ENCODE data around the gene PTH1R. TPM values are rescaled to one million over a fixed set of nuclear protein-coding genes. Genes with fewer than 3 reads are reported as not detected.

Gene PTH1R
- total and polyA plus RNA-seq, 10 of the 15 experiments (the other 5 are each of a cell fraction or from before 2014, with no cell fraction given) = not detected

DNA sequence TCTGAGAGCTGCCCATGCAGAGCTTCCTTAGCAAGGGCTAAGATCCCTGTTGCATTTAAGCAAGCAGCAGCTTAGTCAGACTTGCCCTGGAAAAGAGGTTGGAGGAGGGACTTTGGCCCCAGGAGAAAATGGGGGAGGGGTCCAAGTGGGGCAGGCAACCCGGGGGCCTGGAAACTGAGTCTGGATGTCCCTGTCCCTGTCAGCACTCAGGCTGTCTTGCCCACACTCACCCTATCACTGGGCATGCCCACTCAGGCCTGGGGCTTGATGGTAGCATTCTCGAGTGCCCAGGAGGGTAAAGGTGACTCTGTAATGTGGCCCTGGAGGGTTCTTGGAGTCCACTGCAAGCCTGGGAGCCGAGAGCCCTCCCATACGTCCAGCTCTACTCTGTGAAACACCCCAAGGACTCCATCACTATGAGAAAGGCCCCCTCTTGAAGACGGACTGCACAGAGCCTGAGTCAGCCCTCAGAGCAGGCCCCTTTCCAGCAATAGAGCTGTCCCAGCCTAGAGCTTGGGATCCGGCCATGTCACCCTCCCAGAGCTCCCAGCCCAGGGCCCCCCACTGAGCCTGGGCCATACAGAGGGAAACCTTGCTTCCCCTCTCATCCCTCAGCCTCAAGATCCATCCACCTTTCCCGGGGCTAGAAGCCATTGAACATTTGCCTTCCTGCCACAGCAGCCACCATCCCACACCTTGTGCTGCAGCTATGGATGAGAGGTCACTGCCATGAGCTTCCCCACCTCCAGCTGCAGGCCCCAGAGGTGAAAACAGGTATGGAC is 27.6 kb upstream of the PTH1R start (continued):
- no peak for TF ChIP-seq SMARCA5 (IDR thresholded peaks at IDR 0.05)

DNA sequence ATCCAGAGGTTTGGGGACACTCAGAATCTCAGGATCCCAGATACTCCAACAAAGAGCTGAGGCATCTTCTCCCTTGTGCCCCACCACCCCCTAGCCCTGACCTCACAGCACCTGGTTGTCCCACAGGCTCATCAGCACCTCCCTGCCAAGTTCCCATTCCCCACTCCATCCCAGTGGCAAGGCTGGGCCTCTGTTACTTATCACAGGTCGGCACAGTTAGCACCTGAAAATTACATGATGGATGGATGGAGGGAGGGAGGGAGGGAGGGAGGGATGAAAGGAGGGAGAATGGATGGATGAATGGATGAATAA is 27.1 kb upstream of the PTH1R start:
- Histone ChIP-seq H3K9ac (ENCODE audit: control insufficient read depth, insufficient read depth, low read length) (no peak overlapping the region), H3K4me3 (no peak overlapping the region), H2AFZ (ENCODE audit: control insufficient read depth, low read depth, low read length) (no peak overlapping the region), H3K36me3 (ENCODE audit: control insufficient read depth in 2 of 2, insufficient read depth in 2 of 2, low read length in 1 of 2) (no peaks in the 10 kb centered on the region), H3K79me2 (ENCODE audit: control insufficient read depth, insufficient read depth, low read length) (no peaks in the 10 kb centered on the region), H3K4me1 (ENCODE audit: control insufficient read depth, insufficient read depth, low read length) (peaks cover 7% of the 10 kb centered on the region), H3K27ac (ENCODE audit: control insufficient read depth, insufficient read depth) (no peak overlapping the region), H3K27me3 (replicated peaks in 1 of 2; ENCODE audit: control insufficient read depth in 2 of 2, insufficient read depth in 2 of 2, low read length in 1 of 2) (no peaks in the 10 kb centered on the region; a peak in 1 of 4 replicates), H3K9me3 (replicated peaks; ENCODE audit: control insufficient read depth, insufficient read depth, low read length) (no peaks in the 10 kb centered on the region), H3K4me2 (ENCODE audit: control insufficient read depth, insufficient read depth) (no peak overlapping the region), H4K20me1 (ENCODE audit: control insufficient read depth, insufficient read depth) (no peaks in the 10 kb centered on the region)
- FAIRE-seq (no peak), ATAC-seq (no peak), DNase-seq (ENCODE audit: low read depth, low spot score) (no peak)
- POLR2A ChIA-PET = no interaction called here
- BruUV-seq (replicated peaks) = no TSS peak
- CTCF ChIA-PET = interaction anchor here (0.7 to 1.5 kb wide), 5 partner anchors 8 to 144 kb away, joined by 3 to 6 read pairs (median 3); no protein-coding TSS in a partner anchor
- SMC1A ChIA-PET (ENCODE audit: uncharacterized antibody, unreplicated experiment) = interaction anchor here (1.1 kb wide), 1 partner anchor 221 kb away, joined by 3 read pairs; no protein-coding TSS in a partner anchor
- RAD21 ChIA-PET (ENCODE audit: unreplicated experiment) = no interaction called here
- no peak for TF ChIP-seq NFXL1 (IDR thresholded peaks at IDR 0.05; ENCODE audit: borderline replicate concordance)
- TF ChIP-seq, protein P1, sequence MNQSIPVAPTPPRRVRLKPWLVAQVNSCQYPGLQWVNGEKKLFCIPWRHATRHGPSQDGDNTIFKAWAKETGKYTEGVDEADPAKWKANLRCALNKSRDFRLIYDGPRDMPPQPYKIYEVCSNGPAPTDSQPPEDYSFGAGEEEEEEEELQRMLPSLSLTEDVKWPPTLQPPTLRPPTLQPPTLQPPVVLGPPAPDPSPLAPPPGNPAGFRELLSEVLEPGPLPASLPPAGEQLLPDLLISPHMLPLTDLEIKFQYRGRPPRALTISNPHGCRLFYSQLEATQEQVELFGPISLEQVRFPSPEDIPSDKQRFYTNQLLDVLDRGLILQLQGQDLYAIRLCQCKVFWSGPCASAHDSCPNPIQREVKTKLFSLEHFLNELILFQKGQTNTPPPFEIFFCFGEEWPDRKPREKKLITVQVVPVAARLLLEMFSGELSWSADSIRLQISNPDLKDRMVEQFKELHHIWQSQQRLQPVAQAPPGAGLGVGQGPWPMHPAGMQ (IDR thresholded peaks at IDR 0.05; ENCODE audit: borderline replicate concordance) = no peak
- no peak for TF ChIP-seq JUND (IDR thresholded peaks at IDR 0.05; ENCODE audit: low read depth, low read length)
- no peak for TF ChIP-seq IKZF2 (IDR thresholded peaks at IDR 0.05)
- TF ChIP-seq NFIC (IDR thresholded peaks at IDR 0.05; ENCODE audit: low read depth, low read length) = no peak
- TF ChIP-seq, protein P2, sequence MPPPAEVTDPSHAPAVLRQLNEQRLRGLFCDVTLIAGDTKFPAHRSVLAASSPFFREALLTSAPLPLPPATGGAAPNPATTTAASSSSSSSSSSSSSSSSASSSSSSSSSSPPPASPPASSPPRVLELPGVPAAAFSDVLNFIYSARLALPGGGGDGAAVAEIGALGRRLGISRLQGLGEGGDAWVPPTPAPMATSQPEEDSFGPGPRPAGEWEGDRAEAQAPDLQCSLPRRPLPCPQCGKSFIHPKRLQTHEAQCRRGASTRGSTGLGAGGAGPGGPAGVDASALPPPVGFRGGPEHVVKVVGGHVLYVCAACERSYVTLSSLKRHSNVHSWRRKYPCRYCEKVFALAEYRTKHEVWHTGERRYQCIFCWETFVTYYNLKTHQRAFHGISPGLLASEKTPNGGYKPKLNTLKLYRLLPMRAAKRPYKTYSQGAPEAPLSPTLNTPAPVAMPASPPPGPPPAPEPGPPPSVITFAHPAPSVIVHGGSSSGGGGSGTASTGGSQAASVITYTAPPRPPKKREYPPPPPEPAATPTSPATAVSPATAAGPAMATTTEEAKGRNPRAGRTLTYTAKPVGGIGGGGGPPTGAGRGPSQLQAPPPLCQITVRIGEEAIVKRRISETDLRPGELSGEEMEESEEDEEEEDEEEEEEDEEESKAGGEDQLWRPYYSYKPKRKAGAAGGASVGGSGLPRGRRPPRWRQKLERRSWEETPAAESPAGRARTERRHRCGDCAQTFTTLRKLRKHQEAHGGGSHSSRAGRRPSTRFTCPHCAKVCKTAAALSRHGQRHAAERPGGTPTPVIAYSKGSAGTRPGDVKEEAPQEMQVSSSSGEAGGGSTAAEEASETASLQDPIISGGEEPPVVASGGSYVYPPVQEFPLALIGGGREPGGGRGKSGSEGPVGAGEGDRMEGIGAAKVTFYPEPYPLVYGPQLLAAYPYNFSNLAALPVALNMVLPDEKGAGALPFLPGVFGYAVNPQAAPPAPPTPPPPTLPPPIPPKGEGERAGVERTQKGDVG (CRISPR knock-in tag; IDR thresholded peaks at IDR 0.05) = no peak
- TF ChIP-seq, protein P3, sequence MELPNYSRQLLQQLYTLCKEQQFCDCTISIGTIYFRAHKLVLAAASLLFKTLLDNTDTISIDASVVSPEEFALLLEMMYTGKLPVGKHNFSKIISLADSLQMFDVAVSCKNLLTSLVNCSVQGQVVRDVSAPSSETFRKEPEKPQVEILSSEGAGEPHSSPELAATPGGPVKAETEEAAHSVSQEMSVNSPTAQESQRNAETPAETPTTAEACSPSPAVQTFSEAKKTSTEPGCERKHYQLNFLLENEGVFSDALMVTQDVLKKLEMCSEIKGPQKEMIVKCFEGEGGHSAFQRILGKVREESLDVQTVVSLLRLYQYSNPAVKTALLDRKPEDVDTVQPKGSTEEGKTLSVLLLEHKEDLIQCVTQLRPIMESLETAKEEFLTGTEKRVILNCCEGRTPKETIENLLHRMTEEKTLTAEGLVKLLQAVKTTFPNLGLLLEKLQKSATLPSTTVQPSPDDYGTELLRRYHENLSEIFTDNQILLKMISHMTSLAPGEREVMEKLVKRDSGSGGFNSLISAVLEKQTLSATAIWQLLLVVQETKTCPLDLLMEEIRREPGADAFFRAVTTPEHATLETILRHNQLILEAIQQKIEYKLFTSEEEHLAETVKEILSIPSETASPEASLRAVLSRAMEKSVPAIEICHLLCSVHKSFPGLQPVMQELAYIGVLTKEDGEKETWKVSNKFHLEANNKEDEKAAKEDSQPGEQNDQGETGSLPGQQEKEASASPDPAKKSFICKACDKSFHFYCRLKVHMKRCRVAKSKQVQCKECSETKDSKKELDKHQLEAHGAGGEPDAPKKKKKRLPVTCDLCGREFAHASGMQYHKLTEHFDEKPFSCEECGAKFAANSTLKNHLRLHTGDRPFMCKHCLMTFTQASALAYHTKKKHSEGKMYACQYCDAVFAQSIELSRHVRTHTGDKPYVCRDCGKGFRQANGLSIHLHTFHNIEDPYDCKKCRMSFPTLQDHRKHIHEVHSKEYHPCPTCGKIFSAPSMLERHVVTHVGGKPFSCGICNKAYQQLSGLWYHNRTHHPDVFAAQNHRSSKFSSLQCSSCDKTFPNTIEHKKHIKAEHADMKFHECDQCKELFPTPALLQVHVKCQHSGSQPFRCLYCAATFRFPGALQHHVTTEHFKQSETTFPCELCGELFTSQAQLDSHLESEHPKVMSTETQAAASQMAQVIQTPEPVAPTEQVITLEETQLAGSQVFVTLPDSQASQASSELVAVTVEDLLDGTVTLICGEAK (IDR thresholded peaks at IDR 0.05; ENCODE audit: borderline replicate concordance) = no peak
- TF ChIP-seq LARP7 (IDR thresholded peaks at IDR 0.05) = no peak
- no peak for TF ChIP-seq MTA3 (IDR thresholded peaks at IDR 0.05; ENCODE audit: borderline replicate concordance, low read length)
- intact Hi-C loops (cut with micrococcal nuclease; ENCODE audit: unreplicated experiment) = no loop called here
- 0% methylated on average over 1 of the region's 1 CpG for WGBS (ENCODE audit: insufficient coverage, insufficient replicate concordance, low lambda C conversion rate, missing lambda C conversion rate)
- in situ Hi-C loops (cut with MboI) = no loop called here

Data from GM12878 (cell line).